HG02885 (cell line): Measurements from ENCODE around the gene TBX21.

Source experiments
- ATAC-seq: cut with Tn5 transposase; IDR thresholded peaks from one replicate; pipeline ENCODE4 v1.9.1; 2021; ENCODE audit warnings: mild to moderate bottlenecking; ENCODE audit not compliant: unreplicated experiment, poor library complexity

The TBX21 gene

DNA sequence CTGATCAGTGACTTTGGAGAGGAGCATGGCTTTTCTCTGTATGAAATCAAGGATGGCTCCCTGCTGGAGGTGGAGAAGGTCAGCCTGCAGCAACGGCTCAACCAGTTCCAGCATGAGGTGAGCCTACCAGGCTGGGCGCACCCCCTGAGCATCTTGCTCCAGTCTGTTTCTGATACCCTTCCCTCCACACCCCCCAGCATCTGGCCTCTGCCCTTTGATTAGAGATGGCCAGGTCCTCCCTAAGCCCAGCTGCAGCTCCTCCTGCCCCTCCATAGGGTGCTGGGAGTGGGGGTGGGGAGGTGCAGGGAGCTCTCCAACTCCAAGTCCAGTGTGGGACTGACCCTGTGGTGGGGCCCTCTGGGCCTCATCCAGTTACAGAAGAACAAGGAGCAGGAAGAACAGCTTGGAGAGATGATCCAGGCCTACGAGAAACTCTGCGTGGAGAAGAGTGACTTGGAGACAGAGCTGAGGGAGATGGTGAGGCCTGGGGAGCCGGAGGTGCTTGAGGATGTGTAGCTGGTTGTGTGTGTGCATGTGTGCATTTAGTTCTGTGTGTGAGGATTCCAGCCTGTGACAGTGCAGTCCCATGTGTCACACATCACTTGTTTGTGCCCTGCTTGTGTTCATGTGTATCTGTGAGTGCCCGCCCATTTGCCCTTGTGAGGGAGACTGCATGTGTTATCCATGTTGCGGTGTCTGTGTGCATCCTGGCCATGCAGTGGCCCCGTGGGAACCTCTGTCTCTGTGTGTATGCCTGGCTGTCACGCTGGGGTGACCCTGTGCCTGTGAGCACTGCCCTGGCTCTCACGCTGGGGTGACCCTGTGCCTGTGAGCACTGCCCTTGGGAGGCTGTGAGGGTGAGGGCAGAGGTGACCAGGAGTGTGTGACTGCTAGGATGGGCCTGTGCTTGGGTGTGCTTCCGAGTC, 36.1 kb upstream of the TBX21 start:
- no peak for ATAC-seq

DNA sequence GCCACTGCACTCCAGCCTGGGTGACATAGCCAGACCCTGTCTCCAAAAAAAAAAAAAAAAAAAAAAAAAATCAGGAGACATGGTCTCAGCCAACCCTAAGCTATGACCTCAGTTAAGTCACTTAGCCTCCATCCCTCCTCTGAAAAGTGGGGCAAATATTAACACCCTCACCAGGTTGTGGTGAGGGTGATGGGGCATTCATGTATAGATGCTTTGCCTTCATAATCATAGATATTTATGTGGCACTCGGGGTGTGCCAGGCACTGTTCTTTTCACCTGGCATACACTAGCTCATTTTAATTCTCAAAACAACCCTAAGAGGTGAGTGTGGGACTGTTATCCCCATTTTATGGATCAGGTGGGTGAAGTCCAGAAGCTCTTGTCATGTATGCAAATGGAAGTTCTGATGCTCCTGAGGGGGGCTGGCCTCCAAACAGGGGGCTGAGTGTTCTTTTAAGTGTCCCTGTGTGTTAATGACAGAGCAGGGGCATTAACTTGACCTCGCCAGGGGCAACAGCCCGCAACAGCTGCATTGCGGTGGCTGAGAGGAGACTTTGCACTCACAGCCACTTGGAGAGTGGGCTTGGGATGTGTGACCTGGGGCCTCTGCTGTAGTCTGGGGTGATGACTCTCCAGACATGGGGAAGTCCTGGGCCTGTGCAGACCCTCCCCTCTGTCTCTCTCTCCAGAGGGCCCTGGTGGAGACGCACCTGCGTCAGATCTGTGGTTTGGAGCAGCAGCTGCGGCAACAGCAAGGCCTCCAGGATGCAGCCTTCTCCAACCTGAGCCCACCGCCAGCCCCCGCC, 34.9 kb upstream of the TBX21 start:
- ATAC-seq = no peak

DNA sequence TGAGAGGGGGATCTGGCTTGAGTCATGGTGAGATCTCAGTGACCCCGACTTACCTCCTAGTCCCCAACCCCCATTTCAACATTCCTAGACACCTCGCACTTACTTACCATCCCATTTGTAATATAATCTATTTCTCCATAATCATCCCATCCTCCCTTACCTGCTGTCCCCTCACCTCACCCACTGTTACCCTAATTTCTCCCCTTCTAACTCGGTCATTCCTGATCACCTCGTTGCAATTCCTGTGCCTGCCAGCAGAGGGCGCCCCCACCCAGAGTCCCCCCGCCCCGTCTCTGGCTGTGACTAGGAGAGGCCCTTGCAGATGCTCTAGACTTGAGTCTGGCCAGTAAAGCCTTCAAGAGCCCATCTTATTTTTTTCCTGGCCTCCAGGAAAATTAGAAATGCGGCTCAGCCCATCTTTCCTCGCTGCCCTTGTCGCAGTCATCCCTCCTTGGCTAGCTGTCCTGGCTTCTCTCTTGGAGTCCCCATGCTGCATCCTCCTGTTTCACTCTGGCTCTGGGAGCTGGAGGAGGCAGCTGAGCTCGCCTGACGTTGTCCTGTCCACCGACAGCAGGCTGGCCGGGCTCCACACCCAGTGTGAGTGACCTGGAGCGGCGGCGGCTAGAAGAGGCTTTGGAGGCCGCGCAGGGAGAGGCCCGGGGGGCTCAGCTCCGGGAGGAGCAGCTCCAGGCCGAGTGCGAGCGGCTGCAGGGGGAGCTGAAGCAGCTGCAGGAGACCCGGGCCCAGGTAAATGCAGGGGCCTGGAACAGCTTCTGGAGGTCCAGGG, 34.1 kb upstream of the TBX21 start:
- no peak for ATAC-seq

DNA sequence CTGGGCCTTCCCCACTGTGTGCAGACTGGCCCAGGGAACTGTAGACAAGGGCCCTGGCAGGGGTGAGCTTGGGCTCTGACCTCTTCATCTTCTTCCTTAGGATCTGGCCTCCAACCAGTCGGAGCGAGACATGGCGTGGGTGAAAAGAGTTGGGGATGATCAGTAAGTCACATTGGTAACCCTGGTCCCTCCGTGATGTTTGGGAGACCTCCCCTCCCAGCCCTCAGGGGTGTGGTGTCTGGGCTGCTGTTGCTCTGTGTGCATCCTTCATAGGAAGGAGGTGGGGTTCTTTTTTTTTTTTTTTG, 33.5 kb upstream of the TBX21 start:
- no peak for ATAC-seq

DNA sequence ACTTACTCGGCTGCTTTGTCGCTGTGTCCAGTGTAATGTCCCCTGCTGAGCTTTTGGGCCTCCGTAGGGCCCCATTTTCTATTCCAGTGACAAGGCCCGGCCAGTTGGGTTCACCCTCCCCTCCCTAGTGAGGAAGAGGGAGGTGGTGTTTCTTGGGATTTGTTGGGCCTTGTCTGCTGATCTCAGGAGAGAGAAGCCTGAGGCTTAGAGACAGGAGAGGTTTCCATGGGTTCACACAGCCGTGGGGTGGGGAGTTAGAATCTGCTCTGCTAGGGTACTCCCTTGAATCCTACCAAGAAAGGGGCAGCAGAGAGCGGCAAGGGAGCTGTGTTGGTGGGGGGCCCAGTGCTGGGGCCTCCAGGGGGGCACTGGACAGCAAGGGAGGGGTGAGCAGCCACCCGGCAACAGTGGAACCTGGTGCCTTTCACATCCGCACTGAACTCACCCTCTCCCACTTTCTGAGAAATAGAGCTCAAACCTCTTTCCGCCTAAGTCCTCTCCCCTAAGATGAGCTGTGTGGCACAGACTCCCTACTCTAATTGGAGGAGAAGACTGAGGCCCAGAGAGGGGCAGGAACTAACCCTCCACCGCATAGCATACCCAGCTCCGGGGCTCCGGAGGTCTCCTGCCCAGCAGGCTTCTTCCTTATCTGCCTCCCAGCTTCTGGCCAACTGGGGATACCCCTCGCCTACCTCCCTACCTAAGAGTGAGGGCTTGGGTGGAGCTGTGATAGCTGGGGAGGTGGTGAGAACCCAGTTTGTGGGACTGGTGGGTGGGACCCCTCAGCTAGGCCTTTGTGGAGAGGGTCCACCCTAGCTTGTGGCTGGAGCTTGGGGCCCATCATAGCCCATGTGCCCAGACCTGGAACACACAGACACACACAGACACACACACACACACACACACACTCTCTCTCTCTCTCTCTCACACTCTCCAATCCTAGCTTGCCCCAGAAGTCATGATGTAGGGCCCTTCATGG, 32.3 kb upstream of the TBX21 start:
- ATAC-seq = no peak

DNA sequence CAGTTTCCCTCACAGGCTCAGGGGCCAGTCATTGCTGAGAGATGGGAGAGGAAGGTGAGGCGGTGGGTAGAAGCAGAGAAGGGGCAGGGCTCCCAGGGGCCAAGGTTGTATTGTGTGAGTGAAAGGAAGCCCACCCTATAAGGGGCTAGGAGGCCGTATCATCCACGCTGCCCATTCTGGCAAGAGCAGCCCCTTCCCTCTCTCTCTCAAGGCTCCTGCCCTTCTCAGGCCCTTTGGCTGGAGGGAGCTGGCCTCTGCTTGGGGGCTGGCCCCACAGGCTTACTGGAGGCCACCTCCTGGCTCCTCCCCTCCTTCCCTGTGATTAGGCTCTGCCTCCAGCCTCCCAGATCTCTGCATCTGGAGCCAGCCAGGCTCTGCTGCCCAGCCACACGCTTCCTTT, 31.4 kb upstream of the TBX21 start:
- no peak for ATAC-seq

DNA sequence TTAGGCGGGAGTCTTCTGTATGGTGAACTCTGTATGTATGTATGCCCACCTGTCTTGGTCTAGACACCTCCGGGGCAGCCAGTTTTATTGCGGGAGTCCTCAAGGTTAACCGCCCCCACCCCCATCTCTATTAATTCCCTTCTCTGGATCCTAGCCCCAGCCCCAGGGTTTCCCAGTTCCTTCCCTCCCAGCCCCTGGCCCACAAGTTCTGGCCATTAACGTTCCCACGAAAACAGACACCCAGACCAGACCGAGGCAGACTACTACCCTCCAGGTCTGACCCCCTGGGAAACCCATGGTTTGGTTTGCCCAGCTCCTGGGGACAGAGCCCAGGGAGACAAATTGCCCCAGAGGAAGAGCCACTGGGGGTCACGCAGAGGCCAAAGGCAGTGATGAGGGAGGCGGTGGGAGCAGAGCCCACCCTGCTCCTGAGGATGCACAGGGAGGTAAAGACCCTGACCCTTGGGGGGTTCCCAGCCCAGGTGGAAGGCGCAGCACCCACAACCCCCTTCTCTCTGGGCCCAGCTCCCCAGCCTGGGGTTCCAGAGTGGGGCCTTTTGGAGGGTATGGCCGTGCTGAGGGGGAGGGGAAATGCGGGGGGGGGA, 30.5 kb upstream of the TBX21 start:
- no peak for ATAC-seq

DNA sequence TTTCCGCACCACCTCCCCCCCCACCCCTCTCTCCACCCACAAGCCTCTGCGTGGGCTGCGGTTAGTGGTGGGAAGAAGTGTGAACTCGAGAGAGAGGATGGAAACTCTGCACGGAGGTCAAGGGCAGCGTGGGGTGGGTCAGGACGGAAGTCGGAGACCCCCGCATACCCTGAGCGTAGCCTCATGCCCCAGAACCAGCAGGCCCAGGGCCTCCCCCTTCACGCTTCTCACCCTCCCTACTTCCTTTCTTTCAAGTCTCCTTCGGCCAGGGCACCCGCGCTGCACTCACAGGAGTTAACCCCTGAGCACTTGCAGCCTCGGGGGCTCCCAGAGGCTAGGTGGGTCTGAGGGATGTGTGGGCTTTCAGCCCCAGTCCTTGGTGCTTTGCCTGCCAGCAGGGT, 29.8 kb upstream of the TBX21 start:
- no peak for ATAC-seq

DNA sequence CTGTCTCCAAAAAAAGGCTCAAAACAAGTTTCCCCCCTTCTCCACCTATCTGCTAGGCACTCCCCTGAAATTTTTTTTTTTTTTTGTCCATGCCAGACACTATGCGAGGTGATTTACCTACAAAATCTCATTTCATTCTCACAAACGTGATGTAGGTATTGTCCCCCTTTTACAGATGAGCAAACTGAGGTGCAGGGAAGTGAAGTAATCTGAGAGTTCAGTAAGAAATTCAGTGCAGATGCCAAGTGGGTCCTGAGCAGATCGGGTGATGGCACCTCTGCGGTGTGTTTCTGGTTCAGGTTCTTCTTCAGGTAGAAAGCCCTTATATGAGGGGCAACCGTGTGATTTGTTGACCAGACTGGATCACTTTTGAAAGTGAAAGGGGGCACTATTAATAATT, 29.4 kb upstream of the TBX21 start:
- ATAC-seq = no peak

DNA sequence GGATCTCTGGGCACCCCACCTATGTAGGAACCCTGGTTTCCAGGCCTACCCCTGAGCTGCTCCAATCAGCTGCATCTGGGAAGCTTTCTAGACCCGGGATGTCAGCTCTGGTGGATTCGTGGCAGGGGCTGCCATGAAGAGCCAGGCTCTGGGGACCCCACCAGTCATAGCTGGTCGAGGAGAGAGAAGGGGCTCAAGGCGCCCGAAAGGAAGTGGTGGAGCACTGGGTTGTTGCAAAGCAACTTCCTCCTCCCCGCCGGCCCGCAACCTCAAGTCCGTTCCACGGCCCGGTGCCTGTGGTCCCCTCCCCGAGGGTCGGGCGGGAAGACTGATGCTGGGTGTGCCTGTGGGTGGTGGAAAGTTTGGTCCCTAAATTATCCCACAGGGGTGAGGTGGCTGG, 28.9 kb upstream of the TBX21 start:
- ATAC-seq = no peak

DNA sequence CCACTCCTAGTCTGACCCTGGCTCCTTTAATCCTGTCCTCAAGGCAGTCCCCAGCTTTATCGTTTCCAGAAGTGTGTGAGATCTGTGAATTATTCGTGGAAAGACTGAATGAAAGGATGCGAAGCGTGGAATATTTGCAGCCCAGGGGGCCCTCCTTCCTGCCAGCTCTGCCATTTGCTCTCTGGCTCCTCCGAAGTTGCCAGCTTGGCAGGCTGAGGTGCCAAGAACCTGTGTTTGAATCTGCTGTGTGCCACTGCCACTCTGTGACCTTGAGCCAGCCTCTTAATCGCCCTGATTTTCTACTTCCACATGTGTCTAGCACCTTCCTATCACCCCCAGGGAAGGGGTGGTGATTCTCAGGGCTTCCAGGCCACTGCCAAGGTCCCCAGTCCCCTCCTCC, 28.3 kb upstream of the TBX21 start:
- no peak for ATAC-seq

DNA sequence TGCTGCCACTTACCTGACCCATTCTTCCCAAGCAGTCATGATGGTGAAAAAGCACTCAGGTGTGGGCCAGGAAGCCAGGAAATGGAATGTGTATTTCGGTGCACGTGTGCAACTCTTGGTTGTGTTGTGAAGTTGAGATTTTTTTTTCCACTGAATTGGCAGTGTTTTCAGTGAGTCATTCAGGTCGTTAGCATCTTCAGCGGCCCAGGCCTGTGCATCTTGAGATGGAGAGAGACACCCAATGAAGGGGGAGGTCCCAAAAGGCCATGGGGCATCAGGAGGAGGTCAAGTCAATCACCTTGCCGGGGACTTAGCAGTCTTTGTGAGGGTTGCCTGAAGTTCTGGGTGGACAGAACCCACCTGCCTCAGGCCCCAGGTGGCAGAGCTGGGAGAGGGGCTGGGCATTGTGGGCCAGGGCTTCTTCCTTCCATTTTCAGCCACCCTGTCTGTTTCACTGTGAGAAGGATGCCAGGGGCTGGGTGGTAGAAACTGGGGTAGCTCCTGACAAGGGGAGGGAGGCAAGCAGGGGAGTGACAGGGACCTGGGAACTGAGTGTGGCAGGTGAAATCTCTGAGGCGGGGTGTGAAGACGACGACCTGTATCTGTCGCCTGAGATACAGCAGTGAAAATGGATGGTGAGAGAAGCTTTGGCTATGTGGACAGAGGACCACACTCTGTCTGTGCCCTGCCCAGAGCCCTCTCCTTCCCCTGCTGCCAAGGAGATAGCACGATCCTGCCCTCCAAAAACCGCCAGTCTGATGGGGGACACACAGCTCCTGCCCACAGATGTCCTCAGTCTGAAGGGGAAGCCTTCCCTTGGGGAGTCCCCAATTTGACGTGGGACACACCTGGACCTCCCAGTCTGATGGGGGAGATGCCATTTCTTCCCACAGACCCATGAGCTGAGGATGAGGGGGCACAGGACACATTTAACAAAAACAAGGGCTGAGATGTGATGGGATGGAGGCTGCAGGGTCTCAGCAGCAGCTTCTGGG, 27.2 kb upstream of the TBX21 start:
- no peak for ATAC-seq

DNA sequence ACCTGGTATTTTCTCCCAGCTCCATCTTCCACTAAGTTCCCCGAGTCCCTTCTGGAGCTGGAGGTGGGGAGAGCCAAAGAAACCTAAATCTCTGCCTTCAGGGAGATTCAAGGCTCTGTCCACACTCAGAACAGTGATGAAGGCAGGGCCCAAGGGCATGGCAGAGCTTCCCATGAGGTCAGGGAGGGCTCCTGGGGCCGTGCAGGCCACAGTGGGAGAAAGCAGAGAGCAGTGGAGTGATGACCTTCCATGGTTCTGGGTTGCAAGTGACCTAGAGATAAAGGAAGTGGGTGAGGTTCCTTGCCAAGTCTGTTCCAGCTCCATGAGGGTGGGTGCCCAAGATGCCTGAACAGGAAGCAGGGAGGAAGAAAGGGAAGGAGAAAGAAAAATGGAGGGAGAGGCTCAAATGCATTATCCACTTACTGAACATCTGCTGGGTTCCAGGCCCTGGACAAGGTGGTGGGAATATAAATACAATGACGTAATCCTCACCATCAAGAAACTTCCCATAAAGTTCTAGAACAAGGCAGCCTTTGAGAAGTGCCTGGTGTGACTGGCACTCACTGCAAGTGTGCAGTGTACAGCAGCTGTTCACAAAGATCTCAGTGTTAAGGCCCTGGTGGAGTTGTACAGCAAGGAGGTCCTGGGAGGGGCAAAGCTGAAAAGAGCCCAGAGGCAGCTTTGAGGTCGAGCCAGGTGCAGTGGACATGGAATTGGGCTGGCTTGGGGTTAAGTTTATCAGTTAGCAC, 25.8 kb upstream of the TBX21 start:
- no peak for ATAC-seq

DNA sequence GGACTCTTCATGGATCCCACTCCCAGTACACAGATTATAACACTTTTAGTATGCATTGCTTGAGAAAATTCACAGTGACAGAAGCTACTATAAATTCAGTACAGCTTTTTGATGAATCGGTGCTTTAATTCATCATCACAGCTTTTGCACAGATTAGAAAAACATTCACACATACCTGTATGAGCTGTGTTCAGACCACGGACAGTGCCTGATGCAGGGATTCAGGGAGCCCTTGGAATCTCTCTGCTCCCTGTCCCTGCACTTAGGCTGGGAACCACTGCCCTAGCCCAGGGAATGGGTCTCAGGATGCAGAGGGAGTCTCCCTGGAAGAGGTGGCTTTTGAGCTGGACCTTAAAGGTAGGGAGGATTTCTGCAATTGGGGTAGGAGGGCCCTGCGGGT, 25.2 kb upstream of the TBX21 start:
- no peak for ATAC-seq

DNA sequence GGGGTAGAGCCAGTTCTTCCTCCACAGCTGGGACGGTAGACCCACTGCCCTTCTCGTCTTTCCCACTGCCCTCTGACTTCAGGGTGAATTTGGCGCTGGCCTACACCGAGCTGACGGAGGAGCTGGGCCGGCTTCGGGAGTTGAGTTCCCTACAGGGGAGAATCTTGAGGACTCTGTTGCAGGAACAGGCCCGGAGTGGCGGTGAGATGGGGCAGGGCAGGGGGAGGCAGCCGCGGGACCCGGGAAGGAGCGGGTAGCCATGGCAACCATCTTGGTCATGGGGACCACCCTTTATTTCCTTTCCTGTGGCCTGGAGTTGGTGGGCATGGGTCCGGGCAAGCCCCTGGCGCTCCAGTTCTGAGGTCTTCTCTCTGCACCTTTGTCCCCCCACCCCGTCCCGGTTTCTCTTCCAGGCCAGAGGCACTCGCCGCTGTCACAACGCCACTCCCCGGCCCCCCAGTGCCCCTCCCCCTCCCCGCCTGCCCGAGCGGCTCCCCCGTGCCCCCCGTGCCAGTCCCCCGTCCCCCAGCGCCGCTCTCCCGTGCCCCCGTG, 24.6 kb upstream of the TBX21 start:
- no peak for ATAC-seq

DNA sequence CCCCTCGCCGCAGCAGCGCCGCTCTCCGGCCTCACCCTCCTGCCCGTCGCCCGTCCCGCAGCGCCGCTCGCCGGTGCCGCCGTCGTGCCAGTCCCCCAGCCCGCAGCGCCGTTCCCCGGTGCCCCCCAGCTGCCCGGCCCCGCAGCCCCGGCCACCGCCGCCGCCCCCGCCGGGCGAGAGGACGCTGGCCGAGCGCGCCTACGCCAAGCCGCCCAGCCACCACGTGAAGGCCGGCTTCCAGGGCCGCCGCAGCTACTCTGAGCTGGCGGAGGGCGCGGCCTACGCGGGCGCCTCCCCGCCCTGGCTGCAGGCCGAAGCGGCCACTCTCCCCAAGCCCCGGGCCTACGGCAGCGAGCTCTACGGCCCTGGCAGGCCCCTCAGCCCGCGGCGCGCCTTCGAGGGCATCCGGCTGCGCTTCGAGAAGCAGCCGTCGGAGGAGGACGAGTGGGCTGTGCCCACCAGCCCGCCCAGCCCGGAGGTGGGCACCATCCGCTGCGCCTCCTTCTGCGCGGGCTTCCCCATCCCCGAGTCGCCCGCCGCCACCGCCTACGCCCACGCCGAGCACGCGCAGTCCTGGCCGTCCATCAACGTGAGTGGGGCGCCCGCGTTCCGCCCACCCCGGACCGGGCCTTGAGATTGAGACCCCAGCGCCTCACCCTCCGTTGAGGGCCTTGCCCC, 24.0 kb upstream of the TBX21 start:
- no peak for ATAC-seq

DNA sequence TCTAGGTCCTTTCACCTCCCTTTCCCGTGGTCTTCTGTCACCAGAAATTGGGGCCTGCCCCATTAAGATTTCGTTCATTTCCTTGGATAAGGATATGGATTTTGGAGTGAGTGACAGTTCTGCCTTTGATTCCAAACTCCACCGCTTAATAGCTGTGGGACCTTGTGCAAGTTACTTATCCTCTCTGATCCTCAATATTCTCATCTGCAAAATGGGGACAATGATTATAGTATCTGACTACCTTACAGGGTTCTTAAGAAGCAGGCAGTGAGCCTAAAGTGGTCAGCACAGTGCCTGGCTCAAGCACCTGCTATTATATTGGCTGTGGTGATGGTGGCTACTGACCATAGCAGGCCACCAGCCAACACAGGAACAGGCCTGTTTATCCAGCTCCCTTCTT, 23.4 kb upstream of the TBX21 start:
- ATAC-seq = no peak
